ENCODE measurements around the gene HLA-DQB2.

DNA sequence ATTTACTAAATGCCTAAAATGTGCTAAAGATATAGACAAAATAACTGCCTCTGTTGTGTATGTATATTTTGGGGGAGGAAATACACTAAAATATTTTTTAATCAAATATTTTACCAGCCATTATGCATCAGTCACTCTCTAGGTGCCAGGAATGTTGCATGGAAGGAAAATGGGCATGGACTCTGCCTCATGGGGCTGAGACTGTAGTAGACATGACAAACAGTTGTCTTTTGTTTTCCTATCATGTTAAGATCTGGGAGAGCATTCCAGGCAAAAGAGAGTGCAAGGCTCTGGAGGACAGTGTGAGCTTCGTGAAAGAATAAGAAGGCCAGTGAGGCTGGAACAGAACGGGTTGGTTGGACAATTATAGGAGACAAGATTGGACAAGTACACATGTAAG, 27.0 kb upstream of the HLA-DQB2 start:
- TF ChIP-seq, protein P1, sequence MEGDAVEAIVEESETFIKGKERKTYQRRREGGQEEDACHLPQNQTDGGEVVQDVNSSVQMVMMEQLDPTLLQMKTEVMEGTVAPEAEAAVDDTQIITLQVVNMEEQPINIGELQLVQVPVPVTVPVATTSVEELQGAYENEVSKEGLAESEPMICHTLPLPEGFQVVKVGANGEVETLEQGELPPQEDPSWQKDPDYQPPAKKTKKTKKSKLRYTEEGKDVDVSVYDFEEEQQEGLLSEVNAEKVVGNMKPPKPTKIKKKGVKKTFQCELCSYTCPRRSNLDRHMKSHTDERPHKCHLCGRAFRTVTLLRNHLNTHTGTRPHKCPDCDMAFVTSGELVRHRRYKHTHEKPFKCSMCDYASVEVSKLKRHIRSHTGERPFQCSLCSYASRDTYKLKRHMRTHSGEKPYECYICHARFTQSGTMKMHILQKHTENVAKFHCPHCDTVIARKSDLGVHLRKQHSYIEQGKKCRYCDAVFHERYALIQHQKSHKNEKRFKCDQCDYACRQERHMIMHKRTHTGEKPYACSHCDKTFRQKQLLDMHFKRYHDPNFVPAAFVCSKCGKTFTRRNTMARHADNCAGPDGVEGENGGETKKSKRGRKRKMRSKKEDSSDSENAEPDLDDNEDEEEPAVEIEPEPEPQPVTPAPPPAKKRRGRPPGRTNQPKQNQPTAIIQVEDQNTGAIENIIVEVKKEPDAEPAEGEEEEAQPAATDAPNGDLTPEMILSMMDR (IDR thresholded peaks at IDR 0.05; ENCODE audit: poor library complexity): no peak
- TF ChIP-seq EZH2phosphoT487 (IDR thresholded peaks at IDR 0.05; ENCODE audit: low read depth, severe bottlenecking, unreplicated experiment): no peak
- no peak for TF ChIP-seq EZH2 (IDR thresholded peaks at IDR 0.05; ENCODE audit: borderline replicate concordance)
